ENCODE measurements around the gene GCH1. TPM values are rescaled to one million over a fixed set of nuclear protein-coding genes. Genes with fewer than 3 reads are reported as not detected.
A peak's percentile ranks its signal among the peaks of the same experiment; 100 is the strongest.
"Not testable (repeated sequence)": the region's sequence is repeated elsewhere in the genome, so short reads cannot be mapped to it uniquely, and the experiment has no call there.

The GCH1 gene
- total RNA-seq, 1 donor from 2014 or later = 11.2 TPM

DNA sequence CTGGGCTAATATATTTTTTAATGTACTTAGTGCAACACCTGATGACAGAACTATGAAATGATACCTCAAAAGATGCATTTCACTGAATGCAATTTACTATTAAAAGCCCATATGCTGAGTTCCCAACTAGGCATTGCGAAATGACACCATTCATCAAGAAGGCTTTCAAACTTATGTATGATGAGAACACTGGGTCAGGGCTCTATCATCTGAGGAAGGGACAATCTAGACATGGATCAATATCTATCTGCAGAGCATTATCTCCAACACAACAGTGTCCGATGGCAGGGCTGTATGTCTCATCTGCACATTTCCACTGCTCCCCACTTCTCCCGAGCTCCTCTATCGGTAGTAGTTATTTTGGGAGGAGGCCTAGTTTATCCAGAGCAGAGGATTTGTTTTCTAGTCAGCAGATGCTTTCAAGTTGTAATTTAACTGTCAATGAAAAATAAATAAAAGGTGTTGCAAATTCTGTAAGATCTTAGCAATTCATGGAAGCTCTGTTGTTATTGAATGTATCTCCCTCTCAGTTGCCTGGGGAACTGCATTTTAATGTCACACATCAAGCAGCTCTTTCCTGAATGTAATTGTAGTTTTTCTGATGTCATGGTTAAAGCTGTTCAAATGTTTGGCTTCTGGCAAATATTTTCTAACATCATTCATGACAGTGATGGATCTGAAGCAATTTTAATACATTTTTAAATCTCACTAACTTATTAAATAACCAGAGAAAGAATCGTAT lies 7.4 kb upstream of the GCH1 start:
- TF ChIP-seq, protein P1, sequence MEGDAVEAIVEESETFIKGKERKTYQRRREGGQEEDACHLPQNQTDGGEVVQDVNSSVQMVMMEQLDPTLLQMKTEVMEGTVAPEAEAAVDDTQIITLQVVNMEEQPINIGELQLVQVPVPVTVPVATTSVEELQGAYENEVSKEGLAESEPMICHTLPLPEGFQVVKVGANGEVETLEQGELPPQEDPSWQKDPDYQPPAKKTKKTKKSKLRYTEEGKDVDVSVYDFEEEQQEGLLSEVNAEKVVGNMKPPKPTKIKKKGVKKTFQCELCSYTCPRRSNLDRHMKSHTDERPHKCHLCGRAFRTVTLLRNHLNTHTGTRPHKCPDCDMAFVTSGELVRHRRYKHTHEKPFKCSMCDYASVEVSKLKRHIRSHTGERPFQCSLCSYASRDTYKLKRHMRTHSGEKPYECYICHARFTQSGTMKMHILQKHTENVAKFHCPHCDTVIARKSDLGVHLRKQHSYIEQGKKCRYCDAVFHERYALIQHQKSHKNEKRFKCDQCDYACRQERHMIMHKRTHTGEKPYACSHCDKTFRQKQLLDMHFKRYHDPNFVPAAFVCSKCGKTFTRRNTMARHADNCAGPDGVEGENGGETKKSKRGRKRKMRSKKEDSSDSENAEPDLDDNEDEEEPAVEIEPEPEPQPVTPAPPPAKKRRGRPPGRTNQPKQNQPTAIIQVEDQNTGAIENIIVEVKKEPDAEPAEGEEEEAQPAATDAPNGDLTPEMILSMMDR (IDR thresholded peaks at IDR 0.05; ENCODE audit: unreplicated experiment) = no peak
- no peak overlapping the region for H3K27ac Mint-ChIP-seq (ENCODE audit: unreplicated experiment)
- no peak for DNase-seq (ENCODE audit: low spot score)
- H3K27me3 Mint-ChIP-seq (ENCODE audit: unreplicated experiment) = peaks cover 1% of the 10 kb centered on the region
- no peaks in the 10 kb centered on the region for H3K36me3 Mint-ChIP-seq (ENCODE audit: low read depth, unreplicated experiment)
- no peak overlapping the region for H3K4me3 Mint-ChIP-seq (ENCODE audit: unreplicated experiment)
- H3K4me1 Mint-ChIP-seq (ENCODE audit: unreplicated experiment) = no peaks in the 10 kb centered on the region
- no peaks in the 10 kb centered on the region for H3K9me3 Mint-ChIP-seq (ENCODE audit: unreplicated experiment)

DNA sequence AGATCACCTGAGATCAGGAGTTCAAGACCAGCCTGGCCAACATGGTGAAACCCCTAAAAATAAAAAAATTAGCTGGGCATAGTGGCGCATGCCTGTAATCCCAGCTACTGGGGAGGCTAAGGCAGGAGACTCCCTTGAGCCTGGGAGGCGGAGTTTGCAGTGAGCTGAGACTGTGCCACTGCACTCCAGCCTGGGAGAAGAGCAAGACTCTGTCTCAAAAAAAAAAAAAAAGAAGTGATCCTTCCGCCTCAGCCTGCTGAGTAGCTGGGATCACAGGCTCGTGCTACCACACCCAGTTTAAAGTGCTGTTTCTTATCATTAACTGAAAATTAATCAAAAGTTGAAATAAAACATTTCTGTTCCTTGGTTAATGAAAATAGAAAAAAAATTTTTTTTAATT lies 6.3 kb upstream of the GCH1 start:
- DNase-seq (ENCODE audit: low spot score); H3K27me3 Mint-ChIP-seq (ENCODE audit: unreplicated experiment); H3K4me3 Mint-ChIP-seq (ENCODE audit: unreplicated experiment); H3K4me1 Mint-ChIP-seq (ENCODE audit: unreplicated experiment); H3K9me3 Mint-ChIP-seq (ENCODE audit: unreplicated experiment); H3K27ac Mint-ChIP-seq (ENCODE audit: unreplicated experiment); H3K36me3 Mint-ChIP-seq (ENCODE audit: low read depth, unreplicated experiment): not testable (repeated sequence)

DNA sequence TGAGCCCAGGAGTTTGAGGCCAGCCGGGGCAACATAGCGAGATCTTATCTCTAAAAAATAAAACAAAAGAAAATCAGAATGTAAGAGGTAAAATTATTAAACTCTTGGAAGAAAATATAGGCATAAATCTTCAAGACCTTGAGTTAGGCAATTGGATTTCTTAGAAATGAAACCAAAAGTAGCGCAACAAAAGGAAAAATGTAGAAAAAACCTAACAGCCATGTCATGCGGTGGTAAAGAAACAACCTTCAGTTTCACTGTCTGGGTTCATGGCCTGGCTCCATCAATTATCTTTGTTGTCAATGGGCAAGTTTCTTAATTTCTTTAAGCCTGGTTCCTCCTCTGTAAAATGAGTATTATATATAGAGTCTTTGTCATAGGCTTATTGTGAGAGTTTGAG lies 5.6 kb upstream of the GCH1 start:
- no peak overlapping the region for H3K27ac Mint-ChIP-seq (ENCODE audit: unreplicated experiment)
- H3K4me1 Mint-ChIP-seq (ENCODE audit: unreplicated experiment) = no peaks in the 10 kb centered on the region
- H3K9me3 Mint-ChIP-seq (ENCODE audit: unreplicated experiment) = no peaks in the 10 kb centered on the region

DNA sequence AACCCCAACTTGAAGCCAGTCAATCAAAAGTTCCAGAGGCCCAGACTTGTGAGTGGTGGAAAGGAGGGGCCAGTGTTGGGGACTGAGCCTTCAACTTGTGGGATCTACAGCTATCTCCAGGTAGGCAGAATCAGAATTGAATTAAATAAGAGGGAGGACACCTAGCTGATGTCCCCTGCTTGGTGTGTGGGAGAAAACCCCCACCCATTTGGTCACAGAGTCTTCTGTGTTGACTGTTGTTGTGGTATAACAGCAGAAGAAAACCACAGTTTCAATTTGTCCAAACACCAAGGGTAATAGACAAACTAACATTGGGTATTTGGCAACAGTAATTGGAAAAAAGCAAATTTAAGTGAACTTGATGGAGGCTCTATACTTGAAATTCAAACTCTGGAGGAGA lies 3.4 kb upstream of the GCH1 start:
- no peak overlapping the region for H3K4me3 Mint-ChIP-seq (ENCODE audit: unreplicated experiment)

More for the DNA sequence above, 5.6 kb upstream of the GCH1 start:
- Mint-ChIP-seq H3K27me3 (ENCODE audit: unreplicated experiment) (peaks cover 1% of the 10 kb centered on the region), H3K4me3 (ENCODE audit: unreplicated experiment) (no peak overlapping the region), H3K36me3 (ENCODE audit: low read depth, unreplicated experiment) (no peaks in the 10 kb centered on the region)
- TF ChIP-seq, protein P1 (IDR thresholded peaks at IDR 0.05; ENCODE audit: unreplicated experiment) = no peak
- no peak for DNase-seq (ENCODE audit: low spot score)

DNA sequence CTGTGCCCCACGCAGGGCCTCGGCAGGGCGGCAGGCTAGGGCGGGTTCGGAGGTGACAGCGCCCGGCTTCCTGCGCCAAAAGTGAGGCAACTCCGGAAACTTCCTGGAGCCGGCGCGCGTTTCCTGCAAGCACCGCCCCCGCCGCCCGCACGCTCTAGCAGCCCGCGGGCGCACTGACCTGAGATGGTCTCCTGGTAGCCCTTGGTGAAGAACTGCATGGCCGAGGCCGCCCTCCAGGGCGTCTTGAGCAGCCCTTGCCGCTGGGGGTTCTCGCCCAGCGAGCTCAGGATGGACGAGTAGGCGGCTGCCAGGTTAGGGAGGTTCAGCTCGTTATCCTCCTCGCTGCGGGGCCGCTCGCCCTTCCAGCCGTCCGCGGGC lies 494 bp downstream of the GCH1 start:
- H3K4me1 Mint-ChIP-seq (ENCODE audit: unreplicated experiment) = peaks cover 11% of the 10 kb centered on the region

More for the DNA sequence above, 3.4 kb upstream of the GCH1 start:
- Mint-ChIP-seq H3K36me3 (ENCODE audit: low read depth, unreplicated experiment) (no peaks in the 10 kb centered on the region), H3K27ac (ENCODE audit: unreplicated experiment) (no peak overlapping the region), H3K9me3 (ENCODE audit: unreplicated experiment) (no peaks in the 10 kb centered on the region), H3K27me3 (ENCODE audit: unreplicated experiment) (peaks cover 1% of the 10 kb centered on the region), H3K4me1 (ENCODE audit: unreplicated experiment) (no peaks in the 10 kb centered on the region)
- TF ChIP-seq, protein P1 (IDR thresholded peaks at IDR 0.05; ENCODE audit: unreplicated experiment) = no peak
- DNase-seq (ENCODE audit: low spot score) = no peak

More for the DNA sequence above, 494 bp downstream of the GCH1 start:
- peak; percentile 77 for DNase-seq (ENCODE audit: low spot score)
- H3K4me3 Mint-ChIP-seq (ENCODE audit: unreplicated experiment) = peak overlapping the region; percentile 93
- TF ChIP-seq, protein P1 (IDR thresholded peaks at IDR 0.05; ENCODE audit: unreplicated experiment) = no peak
- H3K27ac Mint-ChIP-seq (ENCODE audit: unreplicated experiment) = no peak overlapping the region
- H3K27me3 Mint-ChIP-seq (ENCODE audit: unreplicated experiment) = peaks cover 1% of the 10 kb centered on the region
- H3K36me3 Mint-ChIP-seq (ENCODE audit: low read depth, unreplicated experiment) = no peaks in the 10 kb centered on the region
- H3K9me3 Mint-ChIP-seq (ENCODE audit: unreplicated experiment) = no peaks in the 10 kb centered on the region

All from endothelial cell (in vitro differentiated cells).